Adipocyte (in vitro differentiated cells): ENCODE measurements around the gene LIPC.
A peak's percentile ranks its signal among the peaks of the same experiment; 100 is the strongest.

Source experiments
- DNase-seq: peaks from one replicate; pipeline ENCODE4 v3.0.0-alpha.2; 2015; ENCODE audit warnings: low read depth
- H3K27me3 ChIP-seq: replicated peaks from 2 replicates; pipeline ENCODE4 v1.7.0; 2013; ENCODE audit warnings: mild to moderate bottlenecking, low read length, moderate library complexity; ENCODE audit not compliant: control insufficient read depth, insufficient read depth
- H3K36me3 ChIP-seq: 2 replicates; pipeline ENCODE4 v1.7.0; 2013; ENCODE audit warnings: low read length, mild to moderate bottlenecking, moderate library complexity; ENCODE audit not compliant: control insufficient read depth, insufficient read depth, severe bottlenecking
- H3K4me1 ChIP-seq: 2 replicates; pipeline ENCODE4 v1.7.0; 2013; ENCODE audit warnings: mild to moderate bottlenecking, low read length, moderate library complexity; ENCODE audit not compliant: control insufficient read depth, insufficient read depth
- H3K4me3 ChIP-seq: 2 replicates; pipeline ENCODE4 v1.7.0; 2013; ENCODE audit warnings: mild to moderate bottlenecking, low read length, moderate library complexity
- H3K9ac ChIP-seq: 2 replicates; pipeline ENCODE4 v1.7.0; 2013; ENCODE audit warnings: mild to moderate bottlenecking, low read length, moderate library complexity
- H3K9me3 ChIP-seq: 2 replicates; pipeline ENCODE4 v1.7.0; 2013; ENCODE audit warnings: mild to moderate bottlenecking, low read length, moderate library complexity; ENCODE audit not compliant: control insufficient read depth

Gene LIPC

DNA sequence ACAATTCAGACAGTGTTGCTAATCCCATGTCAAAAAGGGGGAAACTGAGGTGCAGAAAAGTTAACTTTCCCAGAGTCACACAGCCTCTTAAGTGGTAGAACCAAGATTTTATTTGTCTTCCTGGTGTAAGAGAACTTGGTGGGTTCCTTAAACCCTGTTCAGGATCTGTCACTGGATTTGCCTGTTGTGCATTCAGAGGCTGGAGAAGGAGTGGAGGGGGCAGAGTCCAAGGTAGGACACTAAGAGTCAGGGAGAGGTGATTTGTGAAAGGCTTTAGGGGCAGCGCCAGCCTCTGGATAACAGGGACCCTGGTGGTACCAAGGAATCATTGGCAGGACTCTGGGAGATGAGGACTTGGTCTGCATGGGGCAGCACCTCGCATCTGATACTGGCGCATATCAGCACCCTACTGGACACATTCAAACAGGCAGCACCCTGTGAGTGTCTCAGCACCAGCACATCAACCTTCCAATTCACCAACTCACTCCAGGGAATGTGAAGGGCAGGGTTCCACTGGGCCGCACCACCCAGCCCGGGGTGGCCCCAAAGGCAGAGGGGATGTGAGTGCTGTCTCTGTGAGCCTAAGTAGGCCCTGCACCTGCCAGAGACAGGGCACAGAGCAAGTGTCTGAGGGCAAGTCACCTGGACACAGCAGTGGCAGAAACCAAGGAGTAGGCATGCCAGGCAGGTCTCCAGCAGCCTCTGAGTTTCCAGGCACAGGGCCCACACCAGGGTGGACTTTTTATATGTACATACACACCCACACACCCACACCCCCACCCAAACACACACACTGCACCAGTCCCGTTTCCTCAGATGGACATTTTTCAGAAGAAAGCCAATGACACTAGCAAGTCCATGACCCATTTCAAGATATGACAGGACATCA is 71.6 kb downstream of the LIPC start:
- H3K9me3 ChIP-seq, result no peaks in the 10 kb centered on the region
- no peaks in the 10 kb centered on the region for H3K27me3 ChIP-seq
- DNase-seq, result no peak
- no peaks in the 10 kb centered on the region for H3K36me3 ChIP-seq
- no peak overlapping the region for H3K9ac ChIP-seq
- H3K4me3 ChIP-seq, result no peak overlapping the region
- H3K4me1 ChIP-seq, result peaks cover 36% of the 10 kb centered on the region

DNA sequence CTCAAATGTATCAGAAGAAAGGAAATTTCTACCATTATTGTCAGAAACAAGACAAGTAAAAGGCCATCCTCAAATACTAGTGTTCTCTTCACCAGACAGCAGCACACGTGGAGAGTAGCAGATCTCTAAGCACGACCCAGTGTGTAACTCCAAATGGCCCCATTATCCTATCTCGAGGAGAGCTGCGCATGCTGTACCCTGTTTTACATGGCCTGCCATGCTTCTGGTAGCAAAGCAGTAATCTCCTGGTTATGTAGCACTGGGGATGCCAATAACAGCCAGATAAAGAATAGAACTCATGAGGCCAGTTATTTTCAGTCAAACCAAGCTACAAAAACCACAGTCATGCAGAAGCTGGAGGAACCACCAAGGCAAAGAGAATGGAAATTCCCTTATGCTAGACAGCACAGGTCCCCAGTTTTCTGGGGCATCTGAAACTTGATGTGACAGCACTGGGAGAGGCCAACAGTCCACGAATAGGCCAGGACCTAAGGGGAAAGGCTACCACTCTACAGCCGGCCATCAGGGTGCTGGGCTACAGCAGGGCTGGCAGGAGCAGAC is 73.0 kb downstream of the LIPC start:
- Histone ChIP-seq H3K9me3 (no peaks in the 10 kb centered on the region), H3K9ac (no peak overlapping the region), H3K4me1 (peaks cover 24% of the 10 kb centered on the region), H3K4me3 (no peak overlapping the region), H3K36me3 (no peaks in the 10 kb centered on the region), H3K27me3 (no peaks in the 10 kb centered on the region)
- no peak for DNase-seq

DNA sequence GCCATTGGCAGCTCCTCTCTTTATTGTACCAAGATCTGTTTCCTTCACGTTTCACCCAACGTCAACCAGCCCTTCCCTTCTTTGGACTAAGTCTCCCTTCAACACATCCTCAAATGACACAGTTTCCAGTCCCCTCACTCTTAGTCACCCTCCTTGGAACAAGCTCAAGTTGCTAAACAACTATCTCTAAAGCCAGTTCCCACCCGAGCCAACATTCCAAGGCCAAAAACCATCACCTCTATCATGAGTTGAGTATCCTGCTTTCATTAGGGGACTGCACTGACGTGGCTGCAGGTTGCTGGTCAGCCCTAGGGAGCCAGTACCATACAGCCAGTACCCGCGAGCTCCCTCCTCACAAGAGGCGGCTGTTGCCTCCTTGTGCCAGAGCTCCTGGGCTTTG is 73.8 kb downstream of the LIPC start:
- H3K4me1 ChIP-seq, result peaks cover 21% of the 10 kb centered on the region
- no peak for DNase-seq
- H3K36me3 ChIP-seq, result no peaks in the 10 kb centered on the region
- no peaks in the 10 kb centered on the region for H3K9me3 ChIP-seq
- H3K4me3 ChIP-seq, result no peak overlapping the region
- H3K27me3 ChIP-seq, result no peaks in the 10 kb centered on the region
- H3K9ac ChIP-seq, result no peak overlapping the region

DNA sequence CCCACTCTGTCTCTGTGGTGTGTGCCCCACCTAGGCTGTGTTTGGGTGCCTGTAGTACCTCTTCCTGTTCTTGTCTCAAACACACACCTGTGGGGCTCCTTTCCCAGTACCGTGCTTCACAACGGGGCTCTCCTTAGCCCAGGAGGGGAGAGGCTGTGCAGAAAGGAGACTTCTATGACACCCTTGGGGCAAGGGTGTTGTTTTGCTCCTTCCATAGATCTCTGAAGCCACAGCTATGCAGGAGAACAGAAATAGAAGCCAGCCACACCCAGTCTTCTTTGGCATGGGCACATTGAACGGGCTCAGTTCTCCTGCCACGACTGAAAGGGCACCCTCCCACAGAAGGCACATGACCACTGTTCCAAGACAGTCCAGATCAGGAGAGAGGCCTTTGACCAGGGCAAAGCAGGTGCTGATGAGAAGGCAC is 74.3 kb downstream of the LIPC start:
- H3K9ac ChIP-seq, result no peak overlapping the region
- no peaks in the 10 kb centered on the region for H3K27me3 ChIP-seq
- H3K36me3 ChIP-seq, result no peaks in the 10 kb centered on the region
- no peak for DNase-seq
- H3K4me3 ChIP-seq, result no peak overlapping the region
- peaks cover 21% of the 10 kb centered on the region for H3K4me1 ChIP-seq
- H3K9me3 ChIP-seq, result no peaks in the 10 kb centered on the region

- Histone ChIP-seq H3K9ac (no peak overlapping the region), H3K36me3 (no peaks in the 10 kb centered on the region), H3K27me3 (no peaks in the 10 kb centered on the region), H3K4me3 (no peak overlapping the region), H3K9me3 (no peaks in the 10 kb centered on the region), H3K4me1 (peaks cover 21% of the 10 kb centered on the region)
- no peak for DNase-seq
Observed at GRCh38 chr15:58506783-58507668, 75.2 kb downstream of the LIPC start.

DNA sequence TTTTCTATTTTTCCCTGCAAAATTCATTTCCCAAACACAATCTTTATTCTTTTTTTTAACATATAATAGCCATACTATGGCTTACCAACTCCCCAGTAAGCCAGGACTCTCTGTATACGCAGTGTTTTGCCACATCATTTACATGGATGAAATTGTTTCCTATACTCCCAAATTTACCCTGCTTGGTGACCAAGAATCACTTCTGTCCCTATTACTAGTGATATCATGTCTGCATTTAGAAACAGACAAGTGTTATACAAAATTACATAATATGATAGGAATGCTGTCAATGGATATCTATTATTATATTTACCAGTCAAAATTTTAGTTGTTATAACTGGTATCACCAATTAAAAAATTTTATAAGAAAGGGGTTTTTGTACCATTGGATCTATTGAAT is 77.8 kb downstream of the LIPC start:
- peaks cover 21% of the 10 kb centered on the region for H3K4me1 ChIP-seq

GRCh38 chr15:58510715-58511598 is 79.2 kb downstream of the LIPC start:
- DNase-seq, result peak; percentile 31
- Histone ChIP-seq H3K9ac (no peak overlapping the region), H3K4me3 (no peak overlapping the region), H3K4me1 (peaks cover 13% of the 10 kb centered on the region), H3K27me3 (no peaks in the 10 kb centered on the region), H3K36me3 (no peaks in the 10 kb centered on the region), H3K9me3 (peaks cover 3% of the 10 kb centered on the region)

More for the DNA sequence above, 77.8 kb downstream of the LIPC start:
- Histone ChIP-seq H3K9ac (no peak overlapping the region), H3K36me3 (no peaks in the 10 kb centered on the region), H3K27me3 (no peaks in the 10 kb centered on the region), H3K9me3 (no peaks in the 10 kb centered on the region), H3K4me3 (no peak overlapping the region)
- DNase-seq, result no peak

- peaks cover 8% of the 10 kb centered on the region for H3K4me1 ChIP-seq
- DNase-seq, result no peak
- no peaks in the 10 kb centered on the region for H3K36me3 ChIP-seq
- H3K9ac ChIP-seq, result no peak overlapping the region
- H3K27me3 ChIP-seq, result no peaks in the 10 kb centered on the region
- peaks cover 3% of the 10 kb centered on the region for H3K9me3 ChIP-seq
- H3K4me3 ChIP-seq, result no peak overlapping the region
Observed at GRCh38 chr15:58511599-58511987, 79.8 kb downstream of the LIPC start.

DNA sequence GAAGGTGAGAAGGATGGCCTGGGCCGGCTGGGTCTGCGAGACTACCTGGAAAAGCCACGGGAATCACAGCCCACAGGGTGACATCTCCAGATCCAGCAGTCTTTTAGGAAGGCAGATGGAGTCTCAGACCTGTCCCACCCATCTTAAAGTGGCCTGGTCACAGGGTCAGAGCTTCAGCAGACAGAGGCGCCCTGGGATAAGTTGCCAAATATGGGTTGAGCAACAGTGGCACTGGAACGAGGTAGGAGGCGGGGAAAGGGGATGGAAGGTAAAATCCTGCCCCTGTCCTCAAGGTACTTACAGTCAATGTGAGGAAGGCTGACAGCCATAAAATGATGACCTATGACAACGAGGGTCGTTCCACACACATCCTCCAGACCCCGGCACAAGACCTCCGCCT is 80.7 kb downstream of the LIPC start:
- Histone ChIP-seq H3K4me1 (no peaks in the 10 kb centered on the region), H3K9ac (no peak overlapping the region), H3K36me3 (no peaks in the 10 kb centered on the region), H3K4me3 (no peak overlapping the region), H3K27me3 (no peaks in the 10 kb centered on the region), H3K9me3 (peaks cover 3% of the 10 kb centered on the region)
- DNase-seq, result no peak

DNA sequence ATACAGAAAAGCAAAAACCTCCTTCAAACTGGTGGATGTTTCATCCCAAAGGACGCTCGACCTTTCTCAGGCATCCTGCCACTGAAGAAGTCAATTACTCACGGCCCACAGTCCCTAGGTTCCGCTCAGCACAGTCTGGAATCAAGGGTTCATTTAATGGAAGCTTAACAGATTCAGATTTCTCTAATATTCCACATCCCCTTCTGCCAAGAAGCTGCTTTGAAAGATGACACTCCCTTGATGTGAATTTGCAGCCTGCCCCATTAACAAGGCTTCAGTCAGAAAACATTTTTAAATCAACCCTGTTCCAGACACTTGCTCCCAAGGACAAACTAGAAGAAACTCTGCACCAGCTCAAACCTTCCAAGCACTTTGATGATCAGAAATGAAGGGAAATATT is 81.2 kb downstream of the LIPC start:
- no peaks in the 10 kb centered on the region for H3K4me1 ChIP-seq
- H3K9ac ChIP-seq, result no peak overlapping the region
- no peaks in the 10 kb centered on the region for H3K27me3 ChIP-seq
- DNase-seq, result no peak
- no peaks in the 10 kb centered on the region for H3K36me3 ChIP-seq
- peaks cover 3% of the 10 kb centered on the region for H3K9me3 ChIP-seq
- no peak overlapping the region for H3K4me3 ChIP-seq
